Suprapubic skin (tissue), 4 donors: ENCODE results near the gene TMEM63B. TPM values are rescaled to one million over a fixed set of nuclear protein-coding genes. Genes with fewer than 3 reads are reported as not detected.

Experiments
- DNase-seq, 2 donors: peaks; one replicate each; pipeline ENCODE4 v3.0.0-alpha.2; 2019; ENCODE audit warnings: low spot score in 2 of 2
- H3K27ac ChIP-seq: fragments of 200-600 bp; sonication (generic); one replicate; pipeline ENCODE4 v1.5.1; 2019
- H3K27me3 ChIP-seq: fragments of 200-600 bp; sonication (generic); one replicate; pipeline ENCODE4 v1.5.1; 2019
- H3K36me3 ChIP-seq: fragments of 200-600 bp; sonication (generic); one replicate; pipeline ENCODE4 v1.5.1; 2019
- H3K4me1 ChIP-seq: fragments of 200-600 bp; sonication (generic); one replicate; pipeline ENCODE4 v1.5.1; 2019
- H3K4me3 ChIP-seq: fragments of 200-600 bp; sonication (generic); one replicate; pipeline ENCODE4 v1.5.1; 2019; ENCODE audit warnings: mild to moderate bottlenecking
- H3K9me3 ChIP-seq: fragments of 200-600 bp; sonication (generic); one replicate; pipeline ENCODE4 v1.5.1; 2019
- CTCF ChIP-seq, 2 donors: fragments of 200-600 bp in 1 of 2; fragments of 450-650 bp in 1 of 2; sonication (generic) in 1 of 2; IDR thresholded peaks; one replicate each; pipeline ENCODE4 v1.5.1; 2016 to 2019; ENCODE audit warnings: antibody characterized with exemption in 2 of 2, mild to moderate bottlenecking in 1 of 2, moderate library complexity in 1 of 2
- EP300 ChIP-seq: sonication (generic); formaldehyde crosslinking; IDR thresholded peaks from one replicate; pipeline ENCODE4 v1.6.1; 2017; ENCODE audit warnings: antibody characterized with exemption
- POLR2A ChIP-seq, 2 donors: fragments of 450-650 bp; IDR thresholded peaks; one replicate each; pipeline ENCODE4 v1.6.1; 2017; ENCODE audit warnings: antibody characterized with exemption in 2 of 2, mild to moderate bottlenecking in 2 of 2, moderate library complexity in 2 of 2
- POLR2AphosphoS5 ChIP-seq, 3 donors: sonication (generic); formaldehyde crosslinking; IDR thresholded peaks; one replicate each; pipeline ENCODE4 v1.6.1; 2017; ENCODE audit warnings: antibody characterized with exemption in 3 of 3
- WGBS: methylation state at CpG from one replicate; pipeline ENCODE4 v1.1.5; 2018; 5-methylcytosine and 5-hydroxymethylcytosine counted together
- total RNA-seq, 4 donors: library from RNA; depleted of rRNA; stranded (reverse); fragments of >200 nt; gene quantifications; one replicate each; pipeline ENCODE4 v1.1.0, GENCODE V29; 2016

The TMEM63B gene
- total RNA-seq, 4 donors from 2014 or later: 71.5 to 89.0 (median 84.5) TPM

- H3K27me3 ChIP-seq: no peaks in the 10 kb centered on the region
- peaks cover 13% of the 10 kb centered on the region for H3K4me1 ChIP-seq
- no peak overlapping the region for H3K27ac ChIP-seq
- H3K9me3 ChIP-seq: no peaks in the 10 kb centered on the region
- TF ChIP-seq POLR2A (IDR thresholded peaks at IDR 0.05) (no peak), POLR2AphosphoS5 (IDR thresholded peaks at IDR 0.05) (no peak), CTCF (IDR thresholded peaks at IDR 0.05) (no peak), EP300 (no peak)
- no peaks in the 10 kb centered on the region for H3K36me3 ChIP-seq
- WGBS: 90% methylated on average over 6 of the region's 6 CpGs
- no peak for DNase-seq
- no peak overlapping the region for H3K4me3 ChIP-seq
Measured at GRCh38 chr6:44081753-44082152, 45.6 kb upstream of the TMEM63B start.

GRCh38 chr6:44082872-44083321 is 44.5 kb upstream of the TMEM63B start:
- peaks cover 9% of the 10 kb centered on the region for H3K4me1 ChIP-seq
- 66% methylated on average over 4 of the region's 8 CpGs for WGBS
- no peaks in the 10 kb centered on the region for H3K9me3 ChIP-seq
- no peak overlapping the region for H3K4me3 ChIP-seq
- H3K27ac ChIP-seq: no peak overlapping the region
- DNase-seq: no peak
- H3K27me3 ChIP-seq: no peaks in the 10 kb centered on the region
- H3K36me3 ChIP-seq: no peaks in the 10 kb centered on the region
- TF ChIP-seq POLR2AphosphoS5 (IDR thresholded peaks at IDR 0.05): no peak
- TF ChIP-seq EP300: no peak
- no peak for TF ChIP-seq CTCF (IDR thresholded peaks at IDR 0.05)
- TF ChIP-seq POLR2A (IDR thresholded peaks at IDR 0.05): no peak

GRCh38 chr6:44084231-44085014 is 42.9 kb upstream of the TMEM63B start:
- WGBS: 66% methylated on average over 6 of the region's 13 CpGs
- Histone ChIP-seq H3K27ac (no peak overlapping the region), H3K27me3 (no peaks in the 10 kb centered on the region), H3K4me1 (peaks cover 4% of the 10 kb centered on the region), H3K36me3 (no peaks in the 10 kb centered on the region), H3K4me3 (no peak overlapping the region), H3K9me3 (no peaks in the 10 kb centered on the region)
- TF ChIP-seq CTCF (IDR thresholded peaks at IDR 0.05) (no peak), EP300 (no peak), POLR2A (IDR thresholded peaks at IDR 0.05) (no peak), POLR2AphosphoS5 (IDR thresholded peaks at IDR 0.05) (no peak)
- no peak for DNase-seq

- H3K27me3 ChIP-seq: no peaks in the 10 kb centered on the region
- WGBS: 73% methylated on average over 2 of the region's 2 CpGs
- no peak overlapping the region for H3K4me3 ChIP-seq
- H3K27ac ChIP-seq: no peak overlapping the region
- no peaks in the 10 kb centered on the region for H3K36me3 ChIP-seq
- no peak for TF ChIP-seq CTCF (IDR thresholded peaks at IDR 0.05)
- no peak for TF ChIP-seq EP300
- TF ChIP-seq POLR2A (IDR thresholded peaks at IDR 0.05): no peak
- no peak for TF ChIP-seq POLR2AphosphoS5 (IDR thresholded peaks at IDR 0.05)
- H3K4me1 ChIP-seq: peaks cover 4% of the 10 kb centered on the region
- H3K9me3 ChIP-seq: no peaks in the 10 kb centered on the region
- DNase-seq: no peak
Measured at GRCh38 chr6:44085219-44085618, 42.1 kb upstream of the TMEM63B start.

GRCh38 chr6:44086931-44087574 is 40.3 kb upstream of the TMEM63B start:
- peak in 1 of 2 donors; percentile 64 for DNase-seq
- no peak overlapping the region for H3K4me3 ChIP-seq
- WGBS: 53% methylated on average over 3 of the region's 9 CpGs
- no peak overlapping the region for H3K27ac ChIP-seq
- TF ChIP-seq EP300: no peak
- no peak for TF ChIP-seq CTCF (IDR thresholded peaks at IDR 0.05)
- TF ChIP-seq POLR2AphosphoS5 (IDR thresholded peaks at IDR 0.05): no peak
- TF ChIP-seq POLR2A (IDR thresholded peaks at IDR 0.05): no peak
- H3K9me3 ChIP-seq: no peaks in the 10 kb centered on the region
- H3K4me1 ChIP-seq: peaks cover 4% of the 10 kb centered on the region
- no peaks in the 10 kb centered on the region for H3K27me3 ChIP-seq
- H3K36me3 ChIP-seq: no peaks in the 10 kb centered on the region
